HG02943 (cell line): ENCODE results near the gene MAMDC2.
"Not testable (repeated sequence)": the region's sequence is repeated elsewhere in the genome, so short reads cannot be mapped to it uniquely, and the experiment has no call there.

Experiments used
- ATAC-seq: cut with Tn5 transposase; IDR thresholded peaks from one replicate; pipeline ENCODE4 v1.9.1; 2021; ENCODE audit warnings: mild to moderate bottlenecking, low read depth, moderate library complexity; ENCODE audit not compliant: unreplicated experiment

MAMDC2 gene

DNA sequence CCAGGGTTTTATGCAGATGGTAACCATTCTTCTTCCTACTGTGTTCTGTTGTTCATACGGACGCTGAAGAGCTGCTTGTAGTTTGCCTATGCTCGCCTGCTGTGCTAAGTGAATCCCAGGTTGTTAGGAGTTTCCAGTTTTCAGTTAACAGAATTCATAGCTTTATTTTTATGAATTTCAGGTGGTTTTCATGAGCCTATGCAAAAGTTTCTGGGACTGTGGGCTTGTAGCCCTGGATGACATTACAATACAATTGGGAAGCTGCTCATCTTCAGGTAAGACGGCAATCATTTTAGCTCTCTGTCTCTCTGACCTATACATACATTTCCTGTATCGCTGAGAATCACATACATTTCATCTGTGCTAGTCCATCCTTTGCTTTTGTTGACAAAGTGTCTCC lies 124.9 kb downstream of the MAMDC2 start:
- ATAC-seq = no peak

DNA sequence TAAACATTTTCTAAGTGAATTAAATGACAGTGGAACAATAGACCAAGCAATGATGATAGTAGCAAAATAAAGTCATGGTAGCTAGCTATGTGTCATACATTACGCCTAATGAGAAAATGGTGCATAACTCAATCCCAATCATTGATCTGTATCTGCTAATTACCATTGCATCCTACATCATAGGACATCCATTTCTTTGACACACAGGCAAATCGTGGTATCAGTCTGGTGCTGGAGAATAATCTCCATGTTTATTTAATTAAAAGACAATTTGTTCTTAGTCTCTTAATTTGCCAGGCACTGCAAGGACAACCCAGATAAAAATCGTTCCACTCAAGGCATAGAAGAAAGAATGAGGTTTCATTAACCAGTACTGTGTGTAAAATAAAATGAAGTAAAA lies 125.6 kb downstream of the MAMDC2 start:
- no peak for ATAC-seq

DNA sequence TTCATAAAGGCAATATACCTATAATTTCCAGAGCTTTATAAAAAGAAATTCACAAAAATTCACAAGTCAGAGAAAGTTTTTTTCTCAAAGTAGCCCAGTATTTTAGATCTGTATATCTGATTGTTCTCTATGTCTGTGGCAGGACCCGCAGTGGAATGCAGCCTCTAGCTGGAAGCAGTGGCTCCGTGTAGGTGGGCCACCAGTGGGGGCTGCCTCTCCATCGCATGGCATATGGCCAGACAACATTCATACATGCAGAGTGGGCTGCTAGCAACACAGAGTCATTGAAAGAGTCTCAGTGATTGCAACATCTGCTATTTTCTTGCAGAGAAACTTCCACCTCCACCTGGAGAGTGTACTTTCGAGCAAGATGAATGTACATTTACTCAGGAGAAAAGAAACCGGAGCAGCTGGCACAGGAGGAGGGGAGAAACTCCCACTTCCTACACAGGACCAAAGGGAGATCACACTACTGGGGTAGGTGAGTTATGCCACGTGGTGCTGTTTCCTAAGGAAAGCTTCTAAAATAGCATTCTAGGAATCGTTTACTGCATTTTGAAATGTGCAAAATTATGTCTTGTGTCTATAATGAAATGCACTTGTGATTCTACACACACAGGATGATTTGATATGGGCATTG lies 126.6 kb downstream of the MAMDC2 start:
- ATAC-seq = no peak

DNA sequence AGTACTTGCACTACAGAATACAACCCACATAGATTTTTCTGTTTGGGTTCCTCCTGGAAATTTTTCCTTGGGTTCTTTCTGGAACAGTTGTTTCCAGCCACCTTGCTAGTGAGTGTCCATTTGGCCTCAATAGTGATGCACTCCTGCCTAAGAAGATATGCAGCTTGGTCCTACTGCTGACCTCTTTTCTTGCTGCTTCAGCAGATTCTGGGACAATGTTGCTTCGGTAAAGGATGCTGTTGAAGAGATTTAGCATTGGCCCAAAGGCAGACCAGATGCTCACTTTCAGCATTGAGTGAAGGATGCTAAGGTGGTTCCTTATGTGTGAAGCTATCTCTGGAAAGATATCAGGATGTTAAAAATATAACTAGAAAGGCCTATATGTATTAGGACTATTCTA lies 128.9 kb downstream of the MAMDC2 start:
- ATAC-seq = no peak

DNA sequence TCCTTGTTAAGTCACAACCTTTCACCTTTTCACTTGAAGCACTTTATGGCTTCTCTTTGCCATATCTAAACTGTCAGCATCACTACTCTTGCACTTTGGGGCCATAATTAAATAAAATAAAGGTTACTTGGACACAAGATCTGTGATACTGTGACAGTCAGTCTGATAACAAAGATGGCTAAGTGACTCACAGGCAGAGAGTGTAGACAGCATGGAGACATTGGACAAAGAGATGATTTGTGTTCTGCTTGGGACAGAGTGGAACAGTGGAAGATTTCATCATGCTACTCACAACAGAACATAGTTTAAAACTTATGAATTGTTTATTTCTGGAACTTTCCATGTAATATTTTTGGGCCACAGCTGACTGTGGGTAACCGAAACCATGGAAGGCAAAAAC lies 133.5 kb downstream of the MAMDC2 start:
- ATAC-seq = no peak

DNA sequence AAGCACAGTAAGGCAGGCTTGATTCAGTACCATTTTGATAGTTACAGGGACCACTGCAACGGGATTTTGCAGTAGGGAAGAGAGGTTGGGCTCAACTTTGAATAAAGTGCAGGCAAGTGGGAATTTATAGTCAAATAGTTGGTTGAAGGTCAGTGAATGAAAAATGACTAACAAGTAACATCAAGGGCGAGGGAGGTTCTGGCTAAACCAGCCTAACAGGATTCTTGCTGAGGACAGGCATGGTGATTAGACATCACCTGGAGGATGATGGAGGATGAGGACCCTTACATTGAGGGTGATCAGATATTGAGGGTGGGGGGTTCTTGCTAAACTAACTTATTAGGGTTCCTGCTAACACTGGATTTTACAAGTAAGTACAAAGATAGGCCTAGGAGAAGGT lies 149.1 kb downstream of the MAMDC2 start:
- ATAC-seq = no peak

DNA sequence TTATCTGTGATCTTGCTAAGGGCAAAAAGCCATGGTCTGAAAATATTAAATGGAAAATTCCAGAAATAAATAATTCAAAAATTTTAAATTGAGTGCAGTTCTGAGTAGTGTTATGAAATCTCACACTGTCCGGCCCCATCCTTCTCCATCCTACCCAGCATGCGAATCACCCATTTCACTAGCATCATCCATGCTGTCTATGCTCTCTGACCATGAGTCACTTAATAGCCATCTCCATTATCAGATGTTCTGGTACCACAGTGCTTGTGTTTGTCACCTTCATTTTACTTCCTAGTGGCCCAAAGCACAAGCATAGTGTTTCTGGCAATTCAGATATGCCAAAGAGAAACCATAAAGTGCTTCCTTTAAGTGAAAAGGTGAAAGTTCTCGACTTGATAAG lies 151.8 kb downstream of the MAMDC2 start:
- no peak for ATAC-seq

DNA sequence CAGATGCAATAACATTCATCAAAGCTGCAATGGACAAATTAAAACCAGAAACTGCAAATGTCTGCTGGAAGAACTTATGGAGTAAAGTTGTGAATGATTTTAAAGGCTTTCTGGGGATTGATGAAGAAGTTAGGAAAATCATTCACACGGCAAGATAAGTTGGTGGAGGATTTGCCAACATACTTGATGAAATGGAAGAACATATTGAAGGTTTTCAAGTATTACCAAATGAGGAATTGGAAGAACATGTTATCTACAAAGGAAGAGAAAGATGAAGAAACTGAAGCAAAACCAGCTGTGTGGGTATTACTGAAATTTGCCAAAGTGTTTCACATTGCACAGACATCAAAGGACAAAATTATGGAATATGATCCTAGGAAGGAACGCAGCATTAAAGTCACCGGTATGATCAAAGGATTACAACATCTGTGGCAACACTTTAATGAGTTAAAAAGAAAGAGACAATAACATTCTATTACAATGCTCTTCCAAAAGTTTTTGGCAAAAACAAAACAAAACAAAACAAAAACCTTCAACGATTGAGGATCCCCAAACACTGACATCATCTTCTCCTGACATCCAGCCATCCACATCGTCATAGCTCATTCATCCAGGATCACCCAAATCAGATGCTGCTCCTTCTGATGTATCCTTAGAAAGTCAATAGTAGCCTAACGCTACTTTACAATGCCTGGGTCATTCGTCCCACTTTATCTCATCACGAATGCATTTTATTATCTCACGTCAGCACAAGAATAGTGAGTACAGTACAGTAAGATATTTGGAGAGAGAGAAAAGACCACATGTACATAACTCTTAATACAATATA lies 153.8 kb downstream of the MAMDC2 start:
- no peak for ATAC-seq

DNA sequence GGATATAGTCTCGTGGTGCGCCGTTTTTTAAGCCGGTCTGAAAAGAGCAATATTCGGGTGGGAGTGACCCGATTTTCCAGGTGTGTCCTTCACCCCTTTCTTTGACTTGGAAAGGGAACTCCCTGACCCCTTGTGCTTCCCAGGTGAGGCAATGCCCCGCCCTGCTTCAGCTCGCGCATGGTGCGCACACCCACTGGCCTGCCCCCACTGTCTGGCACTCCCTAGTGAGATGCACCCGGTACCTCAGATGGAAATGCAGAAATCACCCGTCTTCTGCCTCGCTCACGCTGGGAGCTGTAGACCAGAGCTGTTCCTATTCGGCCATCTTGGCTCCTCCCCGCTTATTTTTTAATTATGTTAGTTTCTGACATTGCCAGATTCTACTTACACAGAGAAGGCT lies 161.1 kb downstream of the MAMDC2 start:
- ATAC-seq = not testable (repeated sequence)

DNA sequence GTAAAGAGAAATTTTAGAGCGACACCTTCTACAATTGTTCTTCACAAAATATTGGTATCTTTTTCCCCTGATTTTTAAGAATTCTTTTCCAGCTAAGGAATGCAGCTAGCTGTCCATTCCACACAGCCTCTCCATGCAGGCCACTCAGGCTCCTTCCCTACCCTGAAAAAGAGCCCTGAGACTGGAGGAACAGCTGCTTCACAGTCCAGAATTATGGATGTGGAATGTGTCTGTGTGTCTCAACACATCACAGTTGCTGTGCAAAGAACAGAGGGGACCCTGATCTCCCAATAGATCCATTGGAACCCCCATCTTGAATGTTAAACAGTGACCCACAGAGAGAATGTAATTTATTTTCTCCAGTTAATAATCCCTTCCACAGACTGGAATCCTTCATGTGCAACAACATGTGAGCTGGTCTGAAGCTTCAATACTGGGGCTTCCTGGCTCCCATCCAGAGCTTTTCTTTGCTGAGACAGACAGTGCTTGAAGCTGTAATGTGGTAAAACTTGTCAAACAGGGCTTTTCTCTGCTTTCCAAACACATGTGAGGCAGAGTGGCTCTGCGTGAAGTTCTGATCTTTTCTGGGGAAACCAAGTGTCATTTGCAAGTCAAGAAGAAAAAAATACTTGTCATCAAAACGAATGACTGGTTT lies 161.8 kb downstream of the MAMDC2 start:
- no peak for ATAC-seq

DNA sequence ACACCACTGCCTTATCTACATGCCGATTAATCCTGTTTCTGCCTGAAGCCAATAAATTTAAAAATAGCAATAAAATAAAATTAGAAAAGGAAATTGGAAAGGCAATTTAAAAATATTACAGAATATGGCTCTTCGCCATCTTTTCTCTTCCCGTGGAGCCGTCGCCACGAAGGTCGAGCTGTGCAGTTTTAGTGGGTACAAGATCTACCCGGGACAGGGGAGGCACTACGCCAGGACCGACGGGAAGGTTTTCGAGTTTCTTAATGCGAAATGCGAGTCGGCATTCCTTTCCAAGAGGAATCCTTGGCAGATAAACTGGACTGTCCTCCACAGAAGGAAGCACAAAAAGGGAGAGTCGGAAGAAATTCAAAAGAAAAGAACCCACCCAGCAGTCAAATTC lies 173.4 kb downstream of the MAMDC2 start:
- ATAC-seq = no peak

DNA sequence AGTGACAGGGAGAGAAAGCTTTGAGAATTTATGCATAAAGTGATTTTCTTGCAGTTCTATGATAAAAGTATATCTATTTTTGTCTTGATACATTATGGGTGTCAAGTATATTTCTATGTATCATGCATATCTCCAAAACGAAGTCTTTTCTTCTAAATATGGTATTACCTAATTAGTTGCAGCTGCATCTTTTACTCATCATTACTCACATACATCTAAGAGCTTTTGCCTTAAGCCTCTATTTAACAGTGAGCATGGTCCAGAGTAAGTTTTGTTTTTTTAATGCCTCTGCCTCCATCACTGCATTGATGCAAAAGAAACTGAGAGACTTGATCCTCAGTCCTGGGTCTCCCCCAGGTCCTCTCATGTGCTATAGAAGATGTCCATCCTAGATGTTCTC lies 175.1 kb downstream of the MAMDC2 start:
- no peak for ATAC-seq

DNA sequence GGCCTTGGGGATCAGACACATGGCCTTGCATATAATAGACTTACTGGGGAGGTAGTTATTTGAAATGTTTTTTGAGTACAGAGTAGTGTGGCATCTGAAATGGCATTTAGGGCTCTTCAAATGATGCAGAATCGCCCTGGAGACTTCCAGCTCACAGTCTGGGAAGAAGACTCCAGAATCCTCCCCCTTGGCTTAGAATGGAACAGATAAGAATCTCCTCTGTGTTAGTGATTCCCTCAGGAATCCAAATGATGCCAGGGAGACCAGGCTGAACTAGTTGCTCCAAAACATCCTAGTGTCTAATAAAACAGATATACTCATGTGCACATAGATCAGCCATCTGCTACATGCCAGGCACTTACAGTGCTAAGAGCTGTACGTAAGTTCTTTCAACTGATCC lies 176.6 kb downstream of the MAMDC2 start:
- ATAC-seq = no peak

DNA sequence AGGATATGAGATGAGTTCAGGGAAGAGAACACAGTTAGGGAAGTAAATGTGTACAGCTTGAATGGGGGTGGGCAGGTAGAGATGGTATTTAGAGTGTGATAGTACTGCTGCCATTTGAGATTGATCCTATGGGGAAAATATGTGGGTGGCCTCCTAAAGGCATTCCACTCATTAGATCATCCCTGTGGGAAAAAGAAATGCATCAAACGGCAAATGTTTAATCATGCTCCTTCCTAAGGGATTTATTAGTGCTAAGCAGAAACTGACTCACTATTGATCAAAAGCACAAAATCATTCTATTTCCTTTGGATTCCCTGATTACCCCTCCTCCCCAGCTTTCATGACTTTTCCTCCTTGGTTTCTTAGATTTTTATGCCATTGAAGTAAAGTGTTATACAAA lies 178.7 kb downstream of the MAMDC2 start:
- ATAC-seq = no peak

DNA sequence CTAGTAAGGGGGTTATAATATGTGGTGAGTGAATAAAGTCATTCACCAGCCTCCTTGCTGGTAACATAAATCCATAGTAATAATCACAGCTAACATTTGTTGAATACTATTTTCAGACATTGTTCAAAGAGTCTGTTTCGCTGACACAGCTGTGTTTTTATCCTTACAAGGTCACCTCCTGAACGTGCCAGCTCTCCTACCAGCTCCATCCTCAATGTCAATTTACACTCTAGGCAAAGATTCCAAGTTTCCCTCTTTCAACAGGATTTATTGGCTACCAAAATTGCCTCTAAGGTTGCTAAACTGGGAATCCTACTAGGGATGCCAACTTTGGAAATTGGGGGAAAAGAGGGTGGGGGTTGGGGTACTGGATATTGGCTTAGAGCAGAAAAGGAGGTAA lies 184.5 kb downstream of the MAMDC2 start:
- no peak for ATAC-seq

DNA sequence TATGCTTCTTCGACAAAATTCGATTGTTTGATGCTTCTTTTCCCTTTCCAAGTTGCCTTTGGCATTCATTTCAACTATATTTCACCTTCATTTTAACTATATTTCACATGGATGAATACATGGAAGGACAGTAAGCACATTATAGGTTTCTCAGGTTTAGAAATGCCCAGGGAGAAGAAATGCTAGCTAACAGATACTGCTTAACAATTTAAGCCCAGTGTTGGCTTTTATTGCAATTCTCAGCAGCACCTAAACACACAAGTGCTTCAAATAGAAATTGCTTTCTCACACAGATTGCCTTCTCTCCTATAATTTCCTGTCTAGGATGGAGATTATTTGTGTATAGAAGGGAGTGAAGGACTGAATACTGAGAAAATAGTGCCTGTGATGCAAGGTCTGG lies 185.0 kb downstream of the MAMDC2 start:
- ATAC-seq = no peak

DNA sequence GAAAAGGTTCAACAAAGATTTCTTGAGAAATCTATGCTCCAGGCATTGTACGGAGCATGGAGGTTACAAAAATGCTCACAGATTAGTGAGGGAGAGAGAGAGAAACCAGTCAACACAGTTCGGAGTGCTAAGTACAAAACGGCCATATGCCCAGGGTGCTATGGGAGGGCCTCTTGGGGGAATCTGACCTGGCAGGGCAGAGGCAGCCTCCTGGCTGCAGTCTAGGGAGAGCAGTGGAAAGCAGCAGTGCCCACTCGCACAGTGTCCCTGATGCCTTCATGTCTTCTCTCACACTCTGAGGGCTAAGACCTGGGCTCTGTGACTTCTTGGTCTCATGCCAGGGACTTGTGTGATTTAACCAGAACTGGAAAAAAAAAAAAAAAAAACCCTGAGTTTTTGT lies 185.4 kb downstream of the MAMDC2 start:
- no peak for ATAC-seq

DNA sequence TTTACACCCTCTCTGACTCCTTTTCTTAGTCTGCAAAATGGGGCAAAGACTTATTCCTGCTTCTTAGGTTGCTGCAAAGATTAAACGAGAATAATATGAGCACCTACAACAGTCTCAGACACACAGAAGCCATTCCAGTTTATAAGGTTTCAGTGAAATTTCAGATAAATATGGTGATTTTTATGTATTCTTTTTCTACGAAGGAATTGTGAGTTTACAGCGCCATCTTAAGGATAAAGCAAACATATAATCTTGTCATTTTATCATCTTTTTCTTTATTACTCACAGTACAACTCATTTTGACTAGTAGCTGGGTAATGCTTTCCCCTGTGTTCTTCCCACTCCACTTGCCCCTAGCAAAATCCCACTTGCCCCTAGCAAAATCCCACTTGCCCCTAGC lies 185.9 kb downstream of the MAMDC2 start:
- no peak for ATAC-seq

DNA sequence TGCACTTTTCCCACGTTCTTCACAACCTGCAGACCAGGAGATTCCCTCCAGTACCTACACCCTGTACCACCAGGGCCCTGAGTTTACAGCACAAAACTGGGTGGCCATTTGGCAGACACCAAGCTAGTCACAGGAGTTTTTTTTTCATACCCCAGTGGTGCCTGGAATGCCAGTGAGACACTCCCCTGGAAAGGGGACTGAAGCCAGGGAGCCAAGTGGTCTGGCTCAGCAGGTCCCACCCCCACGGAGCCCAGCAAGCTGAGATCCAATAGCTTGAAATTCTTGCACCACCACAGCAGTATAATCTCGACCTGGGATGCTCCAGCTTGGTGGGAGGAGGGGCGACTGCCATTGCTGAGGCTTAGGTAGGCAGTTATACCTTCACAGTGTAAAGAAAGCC lies 188.8 kb downstream of the MAMDC2 start:
- ATAC-seq = no peak

DNA sequence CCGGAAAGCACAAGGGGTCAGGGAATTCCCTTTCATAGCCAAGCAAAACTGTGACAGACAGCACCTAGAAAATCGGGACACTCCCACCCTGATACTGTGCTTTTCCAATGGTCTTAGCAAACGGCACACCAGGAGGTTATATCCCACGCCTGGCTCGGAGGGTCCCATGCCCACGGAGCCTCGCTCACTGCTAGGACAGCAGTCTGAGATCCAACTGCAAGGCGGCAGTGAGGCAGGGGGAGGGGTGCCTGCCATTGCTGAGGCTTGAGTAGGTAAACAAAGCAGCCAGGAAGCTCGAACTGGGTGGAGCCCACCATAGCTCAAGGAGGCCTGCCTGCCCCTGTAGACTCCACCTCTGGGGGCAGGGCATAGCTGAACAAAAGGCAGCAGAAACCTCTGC lies 190.6 kb downstream of the MAMDC2 start:
- not testable (repeated sequence) for ATAC-seq

DNA sequence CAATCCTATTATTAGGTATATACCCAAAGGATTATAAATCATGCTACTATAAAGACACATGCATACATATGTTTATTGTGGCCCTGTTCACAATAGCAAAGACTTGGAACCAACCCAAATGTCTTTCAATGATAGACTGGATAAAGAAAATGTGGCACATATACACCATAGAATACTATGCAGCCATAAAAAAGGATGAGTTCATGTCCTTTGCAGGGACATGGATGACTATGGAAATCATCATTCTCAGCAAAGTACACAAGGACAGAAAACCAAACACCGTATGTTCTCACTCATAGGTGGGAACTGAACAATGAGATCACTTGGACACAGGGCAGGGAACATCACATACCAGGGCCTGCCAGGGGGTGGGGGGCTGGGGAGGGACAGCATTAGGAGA lies 202.3 kb downstream of the MAMDC2 start:
- not testable (repeated sequence) for ATAC-seq

DNA sequence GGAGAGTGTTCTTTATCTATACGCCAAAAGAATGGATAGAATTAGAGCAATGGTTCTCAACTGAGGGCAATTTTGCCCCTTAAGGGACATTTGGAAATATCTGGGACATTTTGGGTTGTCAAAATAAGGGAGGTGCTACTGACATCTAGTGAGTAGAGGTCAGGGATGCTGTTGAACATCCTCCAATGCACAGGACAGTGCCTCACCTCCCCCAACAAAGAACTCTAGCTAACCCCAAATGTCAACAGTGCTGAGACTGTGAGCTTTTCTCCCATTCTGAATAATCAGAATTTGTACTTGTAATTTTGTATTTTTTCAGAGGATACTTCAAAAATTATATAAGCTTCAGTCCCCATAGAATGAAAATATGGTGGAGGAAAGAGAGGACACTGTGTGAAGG lies 206.6 kb downstream of the MAMDC2 start:
- ATAC-seq = no peak
